ENCODE results near the gene GORASP2.

GORASP2 gene

DNA sequence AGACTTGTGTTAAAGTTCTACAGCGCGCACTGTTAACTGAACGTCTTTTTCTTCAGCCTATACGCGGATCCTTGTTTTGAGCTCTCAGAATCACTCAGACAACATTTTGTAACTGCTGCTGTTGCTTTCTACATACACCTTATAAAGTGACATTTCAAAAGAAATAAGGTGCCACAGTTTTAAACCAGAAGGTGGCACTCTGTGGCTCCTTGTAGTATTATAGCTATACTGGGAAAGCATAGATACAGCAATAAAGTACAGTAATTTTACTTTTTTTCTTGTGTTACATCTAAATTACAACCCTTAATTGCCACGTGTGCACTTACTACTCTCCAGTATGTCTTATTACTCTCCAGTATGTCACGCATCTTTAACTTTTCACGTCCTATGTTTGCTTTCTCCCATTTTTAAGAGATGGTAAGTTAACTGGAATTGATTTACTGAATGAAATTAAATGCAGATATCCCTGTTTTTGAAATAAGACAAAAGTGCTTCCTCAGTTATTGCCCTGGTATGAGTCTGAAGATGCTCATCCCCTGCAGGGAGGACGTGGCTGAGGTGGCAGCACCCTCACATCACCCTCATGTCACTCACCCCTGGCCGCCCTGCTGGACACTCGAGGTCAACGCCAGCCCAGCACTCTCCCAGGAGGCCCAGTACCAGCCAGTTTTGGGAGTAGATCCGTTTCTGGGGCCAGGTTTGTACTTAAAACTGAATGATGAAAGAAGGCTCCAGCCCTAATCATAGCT, 37.8 kb downstream of the GORASP2 start:
- Histone ChIP-seq H3K27me3 (ENCODE audit: insufficient read depth, low read length) (no peaks in the 10 kb centered on the region), H3K9me3 (ENCODE audit: low read length) (no peaks in the 10 kb centered on the region), H3K36me3 (ENCODE audit: insufficient read depth, low read length) (peaks cover 55% of the 10 kb centered on the region), H3K9me2 (ENCODE audit: low read depth, low read length) (no peaks in the 10 kb centered on the region), H4K20me1 (ENCODE audit: insufficient read depth, low read length) (no peaks in the 10 kb centered on the region), H2AFZ (ENCODE audit: low read length) (no peak overlapping the region), H3K27ac (ENCODE audit: low read depth, low read length, poor library complexity, severe bottlenecking) (no peak overlapping the region), H3K4me1 (ENCODE audit: insufficient read depth, low read length, severe bottlenecking) (peaks cover 7% of the 10 kb centered on the region), H3K4me2 (ENCODE audit: low read length) (no peak overlapping the region), H3K4me3 (ENCODE audit: low read depth, low read length, poor library complexity, severe bottlenecking) (no peak overlapping the region), H3K9ac (ENCODE audit: low read length) (no peak overlapping the region), H3F3A (ENCODE audit: insufficient read depth, low read length) (no peaks in the 10 kb centered on the region), H3K79me2 (ENCODE audit: insufficient read depth, low read length) (no peaks in the 10 kb centered on the region)
- TF ChIP-seq EZH2 (IDR thresholded peaks at IDR 0.05; ENCODE audit: borderline replicate concordance, low read length) = no peak
- TF ChIP-seq, protein P1, sequence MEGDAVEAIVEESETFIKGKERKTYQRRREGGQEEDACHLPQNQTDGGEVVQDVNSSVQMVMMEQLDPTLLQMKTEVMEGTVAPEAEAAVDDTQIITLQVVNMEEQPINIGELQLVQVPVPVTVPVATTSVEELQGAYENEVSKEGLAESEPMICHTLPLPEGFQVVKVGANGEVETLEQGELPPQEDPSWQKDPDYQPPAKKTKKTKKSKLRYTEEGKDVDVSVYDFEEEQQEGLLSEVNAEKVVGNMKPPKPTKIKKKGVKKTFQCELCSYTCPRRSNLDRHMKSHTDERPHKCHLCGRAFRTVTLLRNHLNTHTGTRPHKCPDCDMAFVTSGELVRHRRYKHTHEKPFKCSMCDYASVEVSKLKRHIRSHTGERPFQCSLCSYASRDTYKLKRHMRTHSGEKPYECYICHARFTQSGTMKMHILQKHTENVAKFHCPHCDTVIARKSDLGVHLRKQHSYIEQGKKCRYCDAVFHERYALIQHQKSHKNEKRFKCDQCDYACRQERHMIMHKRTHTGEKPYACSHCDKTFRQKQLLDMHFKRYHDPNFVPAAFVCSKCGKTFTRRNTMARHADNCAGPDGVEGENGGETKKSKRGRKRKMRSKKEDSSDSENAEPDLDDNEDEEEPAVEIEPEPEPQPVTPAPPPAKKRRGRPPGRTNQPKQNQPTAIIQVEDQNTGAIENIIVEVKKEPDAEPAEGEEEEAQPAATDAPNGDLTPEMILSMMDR (IDR thresholded peaks at IDR 0.05; ENCODE audit: low read length) = peak; percentile 32

DNA sequence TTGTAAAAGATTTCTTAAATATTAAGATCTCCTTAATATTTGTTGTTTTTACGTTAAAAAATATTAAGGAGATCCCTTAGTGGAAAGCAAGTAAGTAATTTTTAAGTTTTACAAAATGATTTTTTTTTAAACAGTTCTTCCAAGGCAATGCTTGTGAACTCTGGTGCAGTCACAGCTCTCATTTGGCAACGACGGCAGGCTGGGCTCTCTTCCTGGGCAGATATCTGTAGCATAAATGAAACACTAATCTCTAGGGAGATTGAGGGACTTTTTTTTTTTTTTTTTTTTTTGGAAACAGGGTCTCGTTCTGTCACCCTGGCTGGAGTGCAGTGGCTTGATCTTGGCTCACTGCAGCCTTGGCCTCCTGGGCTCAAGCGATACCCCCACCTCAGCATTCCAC, 38.5 kb downstream of the GORASP2 start:
- H3K79me2 ChIP-seq (ENCODE audit: insufficient read depth, low read length) = no peaks in the 10 kb centered on the region
- H2AFZ ChIP-seq (ENCODE audit: low read length) = no peak overlapping the region
- no peaks in the 10 kb centered on the region for H3F3A ChIP-seq (ENCODE audit: insufficient read depth, low read length)
- no peak for TF ChIP-seq EZH2 (IDR thresholded peaks at IDR 0.05; ENCODE audit: borderline replicate concordance, low read length)
- TF ChIP-seq, protein P1 (IDR thresholded peaks at IDR 0.05; ENCODE audit: low read length) = no peak
- H3K4me2 ChIP-seq (ENCODE audit: low read length) = no peak overlapping the region
- H3K4me1 ChIP-seq (ENCODE audit: insufficient read depth, low read length, severe bottlenecking) = peaks cover 10% of the 10 kb centered on the region
- H3K9me2 ChIP-seq (ENCODE audit: low read depth, low read length) = no peaks in the 10 kb centered on the region
- no peaks in the 10 kb centered on the region for H3K27me3 ChIP-seq (ENCODE audit: insufficient read depth, low read length)
- no peaks in the 10 kb centered on the region for H3K9me3 ChIP-seq (ENCODE audit: low read length)
- no peak overlapping the region for H3K4me3 ChIP-seq (ENCODE audit: low read depth, low read length, poor library complexity, severe bottlenecking)
- no peaks in the 10 kb centered on the region for H4K20me1 ChIP-seq (ENCODE audit: insufficient read depth, low read length)
- H3K9ac ChIP-seq (ENCODE audit: low read length) = no peak overlapping the region
- peaks cover 48% of the 10 kb centered on the region for H3K36me3 ChIP-seq (ENCODE audit: insufficient read depth, low read length)
- H3K27ac ChIP-seq (ENCODE audit: low read depth, low read length, poor library complexity, severe bottlenecking) = no peak overlapping the region

DNA sequence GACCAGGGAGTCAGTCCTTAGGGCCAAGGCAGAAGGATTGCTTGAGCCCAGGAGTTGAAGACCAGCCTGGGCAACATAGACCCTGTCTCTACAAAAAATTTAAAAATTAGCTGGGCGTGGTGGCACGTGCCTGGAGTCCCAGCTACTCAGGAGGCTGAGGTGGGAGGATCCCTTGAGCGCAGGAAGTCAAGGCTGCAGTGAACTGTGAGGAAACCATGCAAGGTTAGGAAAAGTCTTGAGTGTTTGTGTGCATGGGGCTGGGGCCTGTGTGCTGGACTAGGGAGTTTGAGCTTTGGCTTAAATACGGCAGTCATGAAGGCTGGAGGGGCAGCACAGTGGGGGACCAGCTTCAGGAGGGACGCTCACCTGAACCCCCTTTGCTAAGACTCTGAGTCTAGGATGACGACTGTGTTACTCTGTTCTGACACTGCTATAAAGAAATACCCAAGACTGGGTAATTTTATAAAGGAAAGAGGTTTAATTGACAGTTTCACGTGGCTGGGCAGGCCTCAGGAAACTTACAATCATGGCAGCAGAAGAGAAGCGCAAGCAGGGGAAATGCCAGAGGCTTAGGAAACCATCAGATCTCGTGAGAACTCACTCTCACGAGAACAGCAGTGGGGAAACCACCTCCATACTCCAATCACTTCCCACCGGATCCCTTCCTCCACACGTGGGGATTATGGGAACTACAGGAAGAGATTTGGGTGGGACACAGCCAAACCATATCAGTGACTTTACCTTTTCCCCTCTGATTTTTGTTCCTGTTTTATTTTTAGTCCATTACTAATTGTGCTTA, 39.4 kb downstream of the GORASP2 start:
- TF ChIP-seq, protein P1 (IDR thresholded peaks at IDR 0.05; ENCODE audit: low read length) = no peak
- no peak for TF ChIP-seq EZH2 (IDR thresholded peaks at IDR 0.05; ENCODE audit: borderline replicate concordance, low read length)
- Histone ChIP-seq H3K36me3 (ENCODE audit: insufficient read depth, low read length) (peaks cover 42% of the 10 kb centered on the region), H3K4me3 (ENCODE audit: low read depth, low read length, poor library complexity, severe bottlenecking) (no peak overlapping the region), H3K9me3 (ENCODE audit: low read length) (no peaks in the 10 kb centered on the region), H2AFZ (ENCODE audit: low read length) (no peak overlapping the region), H3K4me2 (ENCODE audit: low read length) (no peak overlapping the region), H3K27ac (ENCODE audit: low read depth, low read length, poor library complexity, severe bottlenecking) (no peak overlapping the region), H3K79me2 (ENCODE audit: insufficient read depth, low read length) (no peaks in the 10 kb centered on the region), H3K4me1 (ENCODE audit: insufficient read depth, low read length, severe bottlenecking) (peaks cover 18% of the 10 kb centered on the region), H4K20me1 (ENCODE audit: insufficient read depth, low read length) (no peaks in the 10 kb centered on the region), H3K27me3 (ENCODE audit: insufficient read depth, low read length) (no peaks in the 10 kb centered on the region), H3K9me2 (ENCODE audit: low read depth, low read length) (no peaks in the 10 kb centered on the region), H3K9ac (ENCODE audit: low read length) (no peak overlapping the region), H3F3A (ENCODE audit: insufficient read depth, low read length) (0 out of 2 replicates have a peak, but pooled peaks cover 3% of the 10 kb centered on the region)

All from OCI-LY1 (cell line).